K562 (cell line): ENCODE results near the gene LMAN2. TPM values are rescaled to one million over a fixed set of nuclear protein-coding genes. Genes with fewer than 3 reads are reported as not detected.
A peak's percentile ranks its signal among the peaks of the same experiment; 100 is the strongest.

ENCODE experiments used
- BCOR ChIP-seq: fragments of 450-650 bp; IDR thresholded peaks from 2 replicates; pipeline ENCODE4 v1.6.1; 2016
- CHD2 ChIP-seq: IDR thresholded peaks from 2 replicates; pipeline ENCODE4 v1.6.1; 2011; ENCODE audit warnings: low read depth, low read length
- CREM ChIP-seq: IDR thresholded peaks from 2 replicates; pipeline ENCODE4 v1.6.1; 2014; ENCODE audit warnings: antibody characterized with exemption, low read depth
- FIP1L1 ChIP-seq: fragments of 200-400 bp; formaldehyde crosslinking; IDR thresholded peaks from 2 replicates; pipeline ENCODE4 v1.6.1; 2018; ENCODE audit warnings: mild to moderate bottlenecking, low read depth, low read length; ENCODE audit not compliant: poor library complexity, severe bottlenecking
- FOS ChIP-seq: IDR thresholded peaks from 3 replicates; pipeline ENCODE4 v1.6.1; 2011; ENCODE audit not compliant: insufficient read length; ENCODE audit errors: extremely low read depth
- GABPB1 ChIP-seq: sonication (generic); formaldehyde crosslinking; IDR thresholded peaks from 2 replicates; pipeline ENCODE4 v1.8.0; 2022; ENCODE audit warnings: mild to moderate bottlenecking, missing genetic modification reagents
- GATA2 ChIP-seq: sonication (generic); formaldehyde crosslinking; IDR thresholded peaks from 2 replicates; pipeline ENCODE4 v1.4.0; 2020; ENCODE audit warnings: mild to moderate bottlenecking, missing genetic modification reagents
- NCOA6 ChIP-seq: fragments of 450-650 bp; IDR thresholded peaks from 2 replicates; pipeline ENCODE4 v1.6.1; 2017; ENCODE audit warnings: mild to moderate bottlenecking
- NFYB ChIP-seq: IDR thresholded peaks from 2 replicates; pipeline ENCODE4 v1.6.1; 2011; ENCODE audit warnings: mild to moderate bottlenecking, moderate library complexity; ENCODE audit not compliant: insufficient read length; ENCODE audit errors: extremely low read depth
- POLR2B ChIP-seq: fragments of 450-650 bp; IDR thresholded peaks from 2 replicates; pipeline ENCODE4 v1.6.1; 2018; ENCODE audit warnings: low read depth; ENCODE audit not compliant: partially characterized antibody
- RBM15 ChIP-seq: fragments of 200-400 bp; formaldehyde crosslinking; IDR thresholded peaks from 2 replicates; pipeline ENCODE4 v1.6.1; 2018; ENCODE audit warnings: mild to moderate bottlenecking, low read length, moderate library complexity; ENCODE audit not compliant: insufficient read depth
- SIN3A ChIP-seq, 2 experiments: fragments of 150-350 bp in 1 of 2; IDR thresholded peaks; 2 replicates each; pipeline ENCODE4 v1.6.1; 2011 to 2016; ENCODE audit warnings: borderline replicate concordance in 2 of 2, low read depth in 2 of 2, low read length in 2 of 2, mild to moderate bottlenecking in 2 of 2, moderate library complexity in 2 of 2; ENCODE audit not compliant: control insufficient read depth in 1 of 2
- STAG1 ChIP-seq: sonication (generic); formaldehyde crosslinking; IDR thresholded peaks from 2 replicates; pipeline ENCODE4 v1.5.0; 2020; ENCODE audit warnings: missing genetic modification reagents, borderline replicate concordance
- TEAD1 ChIP-seq, 2 experiments: fragments of 450-650 bp in 1 of 2; sonication (generic) in 1 of 2; formaldehyde crosslinking; IDR thresholded peaks; 2 replicates each; pipeline versions ENCODE4 v1.4.0 to v1.8.0; 2020 to 2022; ENCODE audit warnings: mild to moderate bottlenecking in 2 of 2, missing genetic modification reagents in 1 of 2
- TOE1 ChIP-seq, 2 experiments: fragments of 450-650 bp in 1 of 2; sonication (generic) in 1 of 2; formaldehyde crosslinking in 1 of 2; IDR thresholded peaks; 2 replicates each; pipeline versions ENCODE4 v1.7.1 to v1.8.0; 2016 to 2022; ENCODE audit warnings: borderline replicate concordance in 2 of 2, mild to moderate bottlenecking in 2 of 2, antibody characterized with exemption in 1 of 2, inconsistent platforms in 1 of 2, low read depth in 1 of 2, missing genetic modification reagents in 1 of 2, moderate library complexity in 1 of 2
- TRIM24 ChIP-seq, 2 experiments: fragments of 450-650 bp; IDR thresholded peaks; 2 replicates each; pipeline ENCODE4 v1.6.1; 2016
- TRIM28 ChIP-seq: fragments of 450-650 bp; IDR thresholded peaks from 2 replicates; pipeline ENCODE4 v1.6.1; 2017
- ZNF3 ChIP-seq: fragments of 250-450 bp; sonication (Bioruptor Pico); IDR thresholded peaks from 2 replicates; pipeline ENCODE4 v1.5.0; 2021; ENCODE audit warnings: mild to moderate bottlenecking, moderate library complexity
- ZNF717 ChIP-seq: fragments of 250-450 bp; sonication (Bioruptor Pico); IDR thresholded peaks from 2 replicates; pipeline ENCODE4 v1.5.0; 2021
- polyA plus RNA-seq, 8 experiments: library from polyadenylated mRNA; depleted of rRNA in 4 of 8; stranded (reverse) in 5 of 8; unstranded in 3 of 8; fragments of >200 nt; fragmentation: Nextera tagmentation in 2 of 8; fragmentation: Illumina TruSeq in 1 of 8; extraction: Ambion mirVana in 2 of 8; extraction: Trizol in 1 of 8; gene quantifications; 2 replicates each; pipeline versions ENCODE4 v1.2.1 to v1.2.3, GENCODE V29; 2011 to 2014; ENCODE audit warnings: inconsistent platforms in 1 of 8, missing spikeins in 1 of 8
- total RNA-seq, 7 experiments: library from RNA; depleted of rRNA in 6 of 7; stranded (reverse); fragments of >200 nt in 6 of 7; fragmentation: Illumina TruSeq in 2 of 7; extraction: Trizol in 2 of 7; gene quantifications; 2 replicates each; pipeline versions ENCODE4 v1.2.1 to v1.2.3, GENCODE V29; 2011 to 2021; ENCODE audit warnings: low replicate concordance in 1 of 7
- TF ChIP-seq, protein P1 (sequence below): fragments of 450-650 bp; formaldehyde crosslinking; IDR thresholded peaks from 2 replicates; pipeline ENCODE4 v1.4.0; 2020; ENCODE audit warnings: mild to moderate bottlenecking
- TF ChIP-seq, protein P2 (sequence below): IDR thresholded peaks from 2 replicates; pipeline ENCODE4 v1.6.1; 2011; ENCODE audit warnings: borderline replicate concordance, low read depth, mild to moderate bottlenecking, moderate library complexity, low read length; ENCODE audit not compliant: insufficient read depth, poor library complexity, severe bottlenecking
- TF ChIP-seq, protein P3 (sequence below), 2 experiments: fragments of 450-650 bp; IDR thresholded peaks; 2 replicates each; pipeline ENCODE4 v1.6.1; 2016
- TF ChIP-seq, protein P4 (sequence below): fragments of 250-450 bp; sonication (Bioruptor Pico); IDR thresholded peaks from 2 replicates; pipeline ENCODE4 v1.8.0; 2021; ENCODE audit warnings: moderate library complexity, mild to moderate bottlenecking, inconsistent platforms

The LMAN2 gene
- total and polyA plus RNA-seq, 9 of the 15 experiments (the other 6 are each of a cell fraction or from before 2014, with no cell fraction given): 2.7 to 254 (median 136) TPM

DNA sequence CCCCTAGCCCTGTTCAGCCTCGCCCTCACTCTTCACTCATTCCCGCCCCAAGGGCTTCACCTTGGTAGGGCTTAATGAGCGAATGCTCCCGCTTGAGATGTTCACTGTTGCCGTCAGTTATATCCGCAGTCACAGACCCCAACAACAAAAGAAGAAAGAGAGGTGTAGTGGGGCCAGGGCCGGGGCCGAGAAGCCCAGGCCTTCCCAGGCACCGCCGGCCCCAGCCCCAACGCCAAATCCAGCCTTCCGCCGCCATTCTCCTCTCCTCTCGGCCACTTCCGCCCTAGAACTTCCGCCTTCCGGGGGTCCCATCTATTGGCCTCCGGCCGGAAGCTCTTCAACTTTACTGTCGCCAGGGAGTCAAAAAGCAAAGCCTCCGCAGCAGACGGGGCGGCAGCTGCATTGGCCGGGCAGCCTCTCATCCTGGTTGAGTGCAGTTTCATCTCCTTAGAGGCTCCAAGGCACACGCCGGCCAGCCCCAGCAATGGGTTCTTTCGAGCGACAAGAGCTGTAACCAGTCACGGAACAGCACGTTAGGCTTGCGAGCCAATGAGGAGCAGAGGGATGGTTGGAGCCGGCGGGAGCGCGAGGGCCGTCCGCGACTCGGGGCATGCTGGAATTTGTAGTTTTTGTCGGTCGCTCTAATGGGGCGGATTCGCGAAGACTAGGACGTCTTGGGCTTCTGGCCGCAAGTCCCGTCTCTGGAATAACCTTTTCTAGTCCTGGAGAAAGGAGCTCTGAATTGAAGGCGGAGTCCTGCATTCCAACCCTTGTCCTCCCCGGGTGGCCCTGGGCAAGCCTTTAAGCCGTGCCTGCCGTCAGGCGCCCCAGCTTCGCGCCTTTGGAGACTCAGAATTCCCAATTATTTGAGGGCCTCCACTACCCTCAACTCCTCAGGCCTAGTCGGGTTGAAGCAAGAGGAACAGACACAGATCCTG lies at the start of gene LMAN2 (continued):
- TF ChIP-seq, protein P1, sequence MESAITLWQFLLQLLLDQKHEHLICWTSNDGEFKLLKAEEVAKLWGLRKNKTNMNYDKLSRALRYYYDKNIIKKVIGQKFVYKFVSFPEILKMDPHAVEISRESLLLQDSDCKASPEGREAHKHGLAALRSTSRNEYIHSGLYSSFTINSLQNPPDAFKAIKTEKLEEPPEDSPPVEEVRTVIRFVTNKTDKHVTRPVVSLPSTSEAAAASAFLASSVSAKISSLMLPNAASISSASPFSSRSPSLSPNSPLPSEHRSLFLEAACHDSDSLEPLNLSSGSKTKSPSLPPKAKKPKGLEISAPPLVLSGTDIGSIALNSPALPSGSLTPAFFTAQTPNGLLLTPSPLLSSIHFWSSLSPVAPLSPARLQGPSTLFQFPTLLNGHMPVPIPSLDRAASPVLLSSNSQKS (CRISPR knock-in tag): no peak
- TF ChIP-seq GATA2 (CRISPR knock-in tag) (no peak), BCOR (peak; percentile 61; the same call in 1 of the 2 replicates), NCOA6 (no peak), RBM15 (no peak), TRIM28 (peak; percentile 83), TOE1 (IDR thresholded peaks at IDR 0.05; ENCODE audit: borderline replicate concordance) (peak; percentile 92; the same call in 1 of the 2 replicates), TOE1 (CRISPR knock-in tag; IDR thresholded peaks at IDR 0.05; ENCODE audit: borderline replicate concordance, low read depth) (0 out of 2 replicates have a peak, but pooled peaks have one; percentile 51), NFYB (peak; percentile 99), POLR2B (peak; percentile 84), TEAD1 (CRISPR knock-in tag; IDR thresholded peaks at IDR 0.05) (peak in 1 of 2 experiments; percentile 76; a peak in 1 of 4 replicates), FOS (peak; percentile 97), FIP1L1 (peak; percentile 26), STAG1 (CRISPR knock-in tag) (no peak), ZNF717 (CRISPR knock-in tag) (no peak), CHD2 (peak; percentile 86), TRIM24 (IDR thresholded peaks at IDR 0.05) (peak in 1 of 2 experiments; percentile 98; a peak in 2 of 4 replicates), SIN3A (IDR thresholded peaks at IDR 0.05; ENCODE audit: borderline replicate concordance in 2 of 2, control insufficient read depth in 1 of 2, low read depth in 2 of 2, low read length in 2 of 2) (peak; percentile 86 to 94), CREM (peak; percentile 88), GABPB1 (peak; percentile 99), ZNF3 (CRISPR knock-in tag) (no peak)
- TF ChIP-seq, protein P2, sequence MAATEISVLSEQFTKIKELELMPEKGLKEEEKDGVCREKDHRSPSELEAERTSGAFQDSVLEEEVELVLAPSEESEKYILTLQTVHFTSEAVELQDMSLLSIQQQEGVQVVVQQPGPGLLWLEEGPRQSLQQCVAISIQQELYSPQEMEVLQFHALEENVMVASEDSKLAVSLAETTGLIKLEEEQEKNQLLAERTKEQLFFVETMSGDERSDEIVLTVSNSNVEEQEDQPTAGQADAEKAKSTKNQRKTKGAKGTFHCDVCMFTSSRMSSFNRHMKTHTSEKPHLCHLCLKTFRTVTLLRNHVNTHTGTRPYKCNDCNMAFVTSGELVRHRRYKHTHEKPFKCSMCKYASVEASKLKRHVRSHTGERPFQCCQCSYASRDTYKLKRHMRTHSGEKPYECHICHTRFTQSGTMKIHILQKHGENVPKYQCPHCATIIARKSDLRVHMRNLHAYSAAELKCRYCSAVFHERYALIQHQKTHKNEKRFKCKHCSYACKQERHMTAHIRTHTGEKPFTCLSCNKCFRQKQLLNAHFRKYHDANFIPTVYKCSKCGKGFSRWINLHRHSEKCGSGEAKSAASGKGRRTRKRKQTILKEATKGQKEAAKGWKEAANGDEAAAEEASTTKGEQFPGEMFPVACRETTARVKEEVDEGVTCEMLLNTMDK: peak; percentile 2
- TF ChIP-seq, protein P3, sequence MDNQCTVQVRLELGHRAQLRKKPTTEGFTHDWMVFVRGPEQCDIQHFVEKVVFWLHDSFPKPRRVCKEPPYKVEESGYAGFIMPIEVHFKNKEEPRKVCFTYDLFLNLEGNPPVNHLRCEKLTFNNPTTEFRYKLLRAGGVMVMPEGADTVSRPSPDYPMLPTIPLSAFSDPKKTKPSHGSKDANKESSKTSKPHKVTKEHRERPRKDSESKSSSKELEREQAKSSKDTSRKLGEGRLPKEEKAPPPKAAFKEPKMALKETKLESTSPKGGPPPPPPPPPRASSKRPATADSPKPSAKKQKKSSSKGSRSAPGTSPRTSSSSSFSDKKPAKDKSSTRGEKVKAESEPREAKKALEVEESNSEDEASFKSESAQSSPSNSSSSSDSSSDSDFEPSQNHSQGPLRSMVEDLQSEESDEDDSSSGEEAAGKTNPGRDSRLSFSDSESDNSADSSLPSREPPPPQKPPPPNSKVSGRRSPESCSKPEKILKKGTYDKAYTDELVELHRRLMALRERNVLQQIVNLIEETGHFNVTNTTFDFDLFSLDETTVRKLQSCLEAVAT (IDR thresholded peaks at IDR 0.05): peak; percentile 52 to 69; a peak in 2 of 4 replicates
- TF ChIP-seq, protein P4, sequence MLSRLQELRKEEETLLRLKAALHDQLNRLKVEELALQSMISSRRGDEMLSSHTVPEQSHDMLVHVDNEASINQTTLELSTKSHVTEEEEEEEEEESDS (CRISPR knock-in tag): no peak
